HL-60 (cell line): Measurements from ENCODE around the gene MAPK10.

Experiments used
- CTCF ChIP-seq: IDR thresholded peaks from one replicate; pipeline ENCODE4 v1.5.1; 2011; ENCODE audit warnings: low read length, control low read depth, inconsistent platforms; ENCODE audit not compliant: insufficient read depth
- GABPA ChIP-seq: IDR thresholded peaks from 2 replicates; pipeline ENCODE4 v1.6.1; 2012; ENCODE audit warnings: low read depth
- POLR2AphosphoS5 ChIP-seq: IDR thresholded peaks from 2 replicates; pipeline ENCODE4 v1.6.1; 2012; ENCODE audit warnings: low read depth
- SPI1 ChIP-seq: IDR thresholded peaks from 2 replicates; pipeline ENCODE4 v1.6.1; 2012; ENCODE audit warnings: low read depth, mild to moderate bottlenecking, borderline replicate concordance
- TF ChIP-seq, protein P1 (sequence below): IDR thresholded peaks from 2 replicates; pipeline ENCODE4 v1.6.1; 2012; ENCODE audit warnings: low read depth; ENCODE audit not compliant: insufficient replicate concordance

GRCh38 chr4:86272669-86273068, 87.2 kb downstream of the MAPK10 start:
- TF ChIP-seq CTCF (no peak), POLR2AphosphoS5 (no peak), GABPA (no peak), SPI1 (no peak)
- TF ChIP-seq, protein P1, sequence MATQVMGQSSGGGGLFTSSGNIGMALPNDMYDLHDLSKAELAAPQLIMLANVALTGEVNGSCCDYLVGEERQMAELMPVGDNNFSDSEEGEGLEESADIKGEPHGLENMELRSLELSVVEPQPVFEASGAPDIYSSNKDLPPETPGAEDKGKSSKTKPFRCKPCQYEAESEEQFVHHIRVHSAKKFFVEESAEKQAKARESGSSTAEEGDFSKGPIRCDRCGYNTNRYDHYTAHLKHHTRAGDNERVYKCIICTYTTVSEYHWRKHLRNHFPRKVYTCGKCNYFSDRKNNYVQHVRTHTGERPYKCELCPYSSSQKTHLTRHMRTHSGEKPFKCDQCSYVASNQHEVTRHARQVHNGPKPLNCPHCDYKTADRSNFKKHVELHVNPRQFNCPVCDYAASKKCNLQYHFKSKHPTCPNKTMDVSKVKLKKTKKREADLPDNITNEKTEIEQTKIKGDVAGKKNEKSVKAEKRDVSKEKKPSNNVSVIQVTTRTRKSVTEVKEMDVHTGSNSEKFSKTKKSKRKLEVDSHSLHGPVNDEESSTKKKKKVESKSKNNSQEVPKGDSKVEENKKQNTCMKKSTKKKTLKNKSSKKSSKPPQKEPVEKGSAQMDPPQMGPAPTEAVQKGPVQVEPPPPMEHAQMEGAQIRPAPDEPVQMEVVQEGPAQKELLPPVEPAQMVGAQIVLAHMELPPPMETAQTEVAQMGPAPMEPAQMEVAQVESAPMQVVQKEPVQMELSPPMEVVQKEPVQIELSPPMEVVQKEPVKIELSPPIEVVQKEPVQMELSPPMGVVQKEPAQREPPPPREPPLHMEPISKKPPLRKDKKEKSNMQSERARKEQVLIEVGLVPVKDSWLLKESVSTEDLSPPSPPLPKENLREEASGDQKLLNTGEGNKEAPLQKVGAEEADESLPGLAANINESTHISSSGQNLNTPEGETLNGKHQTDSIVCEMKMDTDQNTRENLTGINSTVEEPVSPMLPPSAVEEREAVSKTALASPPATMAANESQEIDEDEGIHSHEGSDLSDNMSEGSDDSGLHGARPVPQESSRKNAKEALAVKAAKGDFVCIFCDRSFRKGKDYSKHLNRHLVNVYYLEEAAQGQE, result no peak
